Fibroblast of the aortic adventitia (primary cell): ENCODE measurements around the gene TMEM9. TPM values are rescaled to one million over a fixed set of nuclear protein-coding genes. Genes with fewer than 3 reads are reported as not detected.
A peak's percentile ranks its signal among the peaks of the same experiment; 100 is the strongest.

Source experiments
- DNase-seq: peaks from one replicate; pipeline ENCODE4 v3.0.0-alpha.2; 2010; ENCODE audit warnings: low read depth
- H3K4me3 ChIP-seq: 2 replicates; pipeline ENCODE4 v1.5.1; 2011; ENCODE audit warnings: low read depth, mild to moderate bottlenecking, control low read depth, low read length, moderate library complexity
- CTCF ChIP-seq: IDR thresholded peaks from 2 replicates; pipeline ENCODE4 v1.5.1; 2011; ENCODE audit warnings: mild to moderate bottlenecking, low read length, control low read depth, inconsistent platforms; ENCODE audit not compliant: insufficient read depth
- total RNA-seq: library from RNA; depleted of rRNA; stranded (reverse); fragments of >200 nt; gene quantifications from 2 replicates; pipeline ENCODE4 v1.2.3, GENCODE V29; 2012; ENCODE audit warnings: low replicate concordance

TMEM9 gene
- total RNA-seq, 1 donor, result 35.1 TPM

GRCh38 chr1:201131398-201131797, 22.9 kb downstream of the TMEM9 start:
- TF ChIP-seq CTCF, result no peak
- no peak for DNase-seq
- H3K4me3 ChIP-seq, result no peak overlapping the region

DNA sequence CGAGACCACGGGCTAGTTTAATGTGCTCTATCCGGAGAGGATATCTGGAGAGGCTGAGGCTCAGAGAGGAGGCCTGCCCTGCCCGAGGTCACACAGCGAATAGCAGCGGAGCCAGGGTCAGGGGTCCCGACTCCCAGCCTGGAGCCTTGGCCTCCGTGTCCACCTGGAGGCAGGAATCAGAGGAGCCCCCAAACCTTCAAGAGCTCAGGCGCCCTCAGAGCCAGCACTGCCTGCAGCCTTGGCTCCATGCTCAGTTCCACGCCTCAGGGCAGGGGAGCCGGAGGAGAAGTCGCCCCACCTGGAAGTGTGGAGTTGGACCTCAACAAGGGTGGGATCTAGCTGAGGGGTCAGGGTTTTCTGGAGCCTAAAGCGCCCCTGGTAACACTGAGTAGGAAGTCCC, 25.3 kb downstream of the TMEM9 start:
- no peak overlapping the region for H3K4me3 ChIP-seq
- no peak for DNase-seq
- no peak for TF ChIP-seq CTCF

- H3K4me3 ChIP-seq, result no peak overlapping the region
- TF ChIP-seq CTCF, result no peak
- DNase-seq, result no peak
Observed at GRCh38 chr1:201128476-201128875, 25.8 kb downstream of the TMEM9 start.

DNA sequence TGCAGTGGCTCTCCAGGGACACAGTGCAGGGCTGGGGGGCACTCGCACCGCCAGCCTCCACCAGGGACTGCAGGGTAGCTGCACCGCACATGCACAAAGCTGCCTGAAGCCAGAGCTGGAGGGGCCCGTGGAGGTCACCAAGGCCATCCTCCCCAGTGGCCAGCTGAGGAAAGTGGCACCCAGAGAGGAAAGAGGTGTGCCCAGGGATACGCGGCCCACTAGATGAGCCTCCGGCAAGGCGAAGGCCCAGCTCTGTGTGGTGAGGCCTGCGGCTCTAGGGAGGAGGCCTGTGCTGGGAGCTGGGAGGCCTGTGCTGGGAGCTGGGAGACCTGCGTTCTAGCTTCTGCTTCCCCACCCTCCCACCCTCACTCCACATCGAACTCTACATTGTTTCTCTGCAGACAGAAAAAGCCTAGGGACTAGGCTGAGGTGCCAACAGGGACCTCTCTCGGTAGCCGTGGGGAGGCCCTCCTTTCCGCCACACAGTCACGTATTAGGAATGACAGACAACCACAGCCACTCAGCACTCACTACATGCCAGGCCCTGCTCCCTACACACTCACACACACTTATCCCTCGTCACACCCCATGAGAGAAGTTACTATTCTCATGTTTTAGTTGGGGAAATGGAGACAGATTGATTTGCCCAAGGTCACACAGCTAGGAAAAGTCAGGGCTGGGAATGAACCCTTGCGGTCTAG, 26.4 kb downstream of the TMEM9 start:
- H3K4me3 ChIP-seq, result no peak overlapping the region
- DNase-seq, result no peak
- TF ChIP-seq CTCF, result no peak

DNA sequence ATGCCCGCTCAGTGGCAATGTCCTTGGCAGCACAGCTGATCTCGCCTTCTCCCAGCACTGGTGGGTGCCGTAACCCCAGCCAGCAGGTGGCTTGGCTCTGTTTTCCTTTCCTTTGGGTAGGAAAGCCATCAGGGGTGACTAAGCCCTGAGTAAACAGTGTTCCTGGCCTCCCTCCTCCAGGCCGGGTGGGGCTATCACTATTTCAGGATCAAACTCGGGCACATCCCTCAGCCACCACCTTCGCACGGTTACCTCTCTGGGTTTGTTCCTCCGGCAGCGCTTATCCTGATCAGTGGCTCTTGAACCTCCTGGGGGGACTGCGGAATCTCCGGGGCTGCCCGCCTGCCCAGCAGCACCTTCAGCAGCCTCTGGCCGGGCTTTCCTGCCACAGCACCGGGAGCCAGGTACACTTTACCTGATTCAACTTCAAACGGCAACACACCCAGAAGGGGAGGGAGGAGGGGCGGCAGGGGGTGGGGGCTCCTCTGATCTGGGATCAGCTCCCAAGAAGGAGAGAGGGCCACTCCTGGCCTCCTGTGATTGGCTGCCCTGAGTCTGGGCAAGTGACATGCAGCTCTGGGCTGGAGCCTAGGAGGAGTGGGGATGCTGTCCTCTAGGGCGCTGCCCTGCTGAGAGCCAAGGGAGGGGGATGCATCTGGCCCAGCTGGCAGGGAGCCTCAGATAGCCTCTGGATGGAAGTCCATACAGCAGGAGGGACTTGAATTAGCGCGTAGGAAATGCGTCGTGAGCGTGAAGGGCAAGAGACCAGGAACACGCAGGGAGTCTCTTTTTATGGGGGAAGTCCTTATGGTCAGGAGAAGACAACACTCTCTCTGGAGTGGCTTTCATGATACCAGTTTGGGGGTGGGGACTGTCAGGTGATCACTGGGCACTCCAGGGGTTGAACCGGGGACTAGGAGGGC, 27.2 kb downstream of the TMEM9 start, which contains the start of gene ASCL5:
Gene ASCL5 (minus strand): TSS at position 353 of the 923 bp plus-strand sequence. CDS start 11,812 bp downstream, outside the sequence.
- H3K4me3 ChIP-seq, result no peak within 1 kb of the TSS

DNA sequence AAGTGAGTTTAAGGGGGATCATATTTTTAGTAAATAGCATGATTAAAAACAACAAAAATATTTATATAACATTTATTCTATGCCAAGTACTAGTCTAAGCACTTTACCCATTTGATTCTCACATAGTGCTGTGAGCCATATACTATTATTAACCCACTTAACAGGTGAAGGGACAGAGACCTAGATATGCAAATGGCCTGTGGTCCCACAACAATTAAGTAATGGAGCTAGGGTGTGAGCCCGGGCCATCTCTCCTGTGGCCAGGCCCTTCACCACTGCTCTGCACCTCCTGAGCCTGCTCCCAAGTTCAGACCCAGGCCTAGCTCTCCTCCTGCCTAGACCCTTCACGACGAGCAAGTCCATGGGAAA, 27.8 kb downstream of the TMEM9 start:
- H3K4me3 ChIP-seq, result no peak overlapping the region
- TF ChIP-seq CTCF, result no peak
- no peak for DNase-seq

More for the DNA sequence above, 27.2 kb downstream of the TMEM9 start, which contains the start of gene ASCL5:
- TF ChIP-seq CTCF, result no peak
- DNase-seq, result peak; percentile 21
